ENCODE data around the gene CRYGN. TPM values are rescaled to one million over a fixed set of nuclear protein-coding genes. Genes with fewer than 3 reads are reported as not detected.

The CRYGN gene
- total and polyA plus RNA-seq, 9 of the 15 experiments (the other 6 are each of a cell fraction or from before 2014, with no cell fraction given), result not detected

GRCh38 chr7:151455690-151456089 lies 15.7 kb upstream of the CRYGN start:
- H3K9me1 ChIP-seq (ENCODE audit: control insufficient read depth, insufficient read depth, low read length), result no peaks in the 10 kb centered on the region
- H3K36me3 ChIP-seq (ENCODE audit: control insufficient read depth, insufficient read depth, low read length), result no peaks in the 10 kb centered on the region
- no TSS peak for BruUV-seq (replicated peaks)
- peaks cover 71 to 88% of the 10 kb centered on the region in 2 experiments for H3K27me3 ChIP-seq (ENCODE audit: control insufficient read depth in 2 of 2, insufficient read depth in 2 of 2, low read length in 2 of 2)
- TF ChIP-seq ZNF668 (CRISPR knock-in tag; IDR thresholded peaks at IDR 0.05) (no peak), ZNF511 (CRISPR knock-in tag; IDR thresholded peaks at IDR 0.05) (no peak), ADNP (tag; IDR thresholded peaks at IDR 0.05) (no peak), HNRNPUL1 (IDR thresholded peaks at IDR 0.05; ENCODE audit: low read length) (no peak), PHF20 (IDR thresholded peaks at IDR 0.05; ENCODE audit: partially characterized antibody) (no peak), ARID2 (IDR thresholded peaks at IDR 0.05) (no peak), ZNF589 (CRISPR knock-in tag; IDR thresholded peaks at IDR 0.05; ENCODE audit: low read depth) (no peak), ZNF764 (CRISPR knock-in tag; IDR thresholded peaks at IDR 0.05; ENCODE audit: low read depth) (no peak), KLF6 (CRISPR knock-in tag; IDR thresholded peaks at IDR 0.05; ENCODE audit: borderline replicate concordance) (no peak), FOXK2 (conservative IDR thresholded peaks at IDR 0.05 in 1 of 2, IDR thresholded peaks at IDR 0.05 in 1 of 2; ENCODE audit: low read depth in 2 of 2) (no peak), EWSR1 (IDR thresholded peaks at IDR 0.05; ENCODE audit: borderline replicate concordance, low read depth, partially characterized antibody) (no peak)
- H3K4me3 ChIP-seq, result no peak overlapping the region
- DNase-seq (ENCODE audit: extremely low read depth in 1 of 4, low spot score in 3 of 4) (no peak), ATAC-seq (no peak), FAIRE-seq (no peak)
- in situ Hi-C loops (cut with MboI), result no loop called here
- H4K20me1 ChIP-seq (replicated peaks; ENCODE audit: control insufficient read depth, insufficient read depth, low read length), result peaks cover 6% of the 10 kb centered on the region; the same call in 1 of the 2 replicates
- intact Hi-C loops (cut with micrococcal nuclease), result loop anchor here (5.0 kb wide), 1 partner anchor 177 kb away; no protein-coding TSS in a partner anchor
- ChIA-PET CTCF (ENCODE audit: low intra/inter-chr PET ratio) (no interaction called here), POLR2A (no interaction called here)
- H2AFZ ChIP-seq (ENCODE audit: low read depth, low read length), result no peak overlapping the region
- 0% methylated on average over 4 of the region's 4 CpGs for WGBS (ENCODE audit: insufficient coverage, low coverage, missing lambda C conversion rate)
- no peak overlapping the region for H3K9ac ChIP-seq (ENCODE audit: insufficient read depth in 1 of 2, low read depth in 2 of 2, low read length in 2 of 2)
- no peak overlapping the region for H3K27ac ChIP-seq (ENCODE audit: extremely low read depth, low read depth, low read length)
- H3K9me3 ChIP-seq (replicated peaks; ENCODE audit: control insufficient read depth, insufficient read depth, low read depth, low read length), result no peaks in the 10 kb centered on the region
- peaks cover 0 to 18% of the 10 kb centered on the region in 2 experiments; a peak in 1 of 5 replicates for H3K4me1 ChIP-seq (replicated peaks in 1 of 2; ENCODE audit: control insufficient read depth in 2 of 2, insufficient read depth in 2 of 2, low read length in 2 of 2)
- H3K4me2 ChIP-seq (ENCODE audit: insufficient read depth, low read length), result no peak overlapping the region
- H3K79me2 ChIP-seq (ENCODE audit: control insufficient read depth, insufficient read depth, low read length), result no peaks in the 10 kb centered on the region
